ENCODE measurements around the gene HBG1. TPM values are rescaled to one million over a fixed set of nuclear protein-coding genes. Genes with fewer than 3 reads are reported as not detected.

Gene HBG1
- polyA plus RNA-seq, 1 donor (not counting 4 experiments of a cell fraction or from before 2014, with no cell fraction given), result 0.30 TPM

DNA sequence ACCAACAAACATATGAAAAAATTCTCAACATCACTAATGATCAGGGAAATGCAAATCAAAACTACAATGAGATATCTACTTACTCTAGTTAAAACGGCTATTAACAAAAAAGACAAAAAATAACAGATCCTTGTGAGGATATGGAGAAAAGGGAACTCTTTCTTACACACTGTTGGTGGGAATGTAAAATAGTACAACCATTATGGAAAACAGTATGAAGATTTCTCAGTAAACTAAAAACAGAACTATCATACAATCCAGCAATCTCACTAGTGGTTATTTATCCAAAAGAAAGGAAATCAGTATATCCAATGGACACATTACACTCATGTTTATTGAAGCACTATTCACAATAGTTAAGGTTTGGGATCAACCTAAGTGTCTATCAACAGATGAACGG, 16.2 kb upstream of the HBG1 start:
- dilution Hi-C loops (cut with MboI; ENCODE audit: extremely low pct_ligation_motif_present, low sequenced_read_pairs), result no loop called here
- Histone ChIP-seq H3K9me3 (ENCODE audit: control insufficient read depth, low read depth, low read length) (no peaks in the 10 kb centered on the region), H3K9ac (ENCODE audit: control insufficient read depth, extremely low read depth, insufficient read depth, low read length) (no peak overlapping the region), H3K27me3 (ENCODE audit: control insufficient read depth, extremely low read depth, insufficient read depth, low read length) (no peaks in the 10 kb centered on the region), H3K27ac (ENCODE audit: control insufficient read depth, insufficient read depth, low read length) (no peak overlapping the region), H2AFZ (ENCODE audit: control insufficient read depth, low read length) (no peak overlapping the region), H3K79me2 (ENCODE audit: control insufficient read depth, insufficient read depth, low read length) (no peaks in the 10 kb centered on the region), H3K4me3 (ENCODE audit: control insufficient read depth in 2 of 3, extremely low read depth in 1 of 3, insufficient read depth in 2 of 3, low read depth in 1 of 3, low read length in 3 of 3) (no peak overlapping the region), H3K9me1 (ENCODE audit: control insufficient read depth, extremely low read depth, insufficient read depth, low read length) (no peaks in the 10 kb centered on the region), H3K4me2 (ENCODE audit: control insufficient read depth, extremely low read depth, insufficient read depth, low read depth, low read length) (no peak overlapping the region), H3K36me3 (ENCODE audit: control insufficient read depth in 2 of 2, extremely low read depth in 1 of 2, insufficient read depth in 2 of 2, low read length in 2 of 2) (no peaks in the 10 kb centered on the region), H4K20me1 (ENCODE audit: control insufficient read depth, extremely low read depth, insufficient read depth, low read length) (no peaks in the 10 kb centered on the region), H3K4me1 (ENCODE audit: control insufficient read depth, extremely low read depth, insufficient read depth, low read length) (no peaks in the 10 kb centered on the region)
- TF ChIP-seq EZH2 (IDR thresholded peaks at IDR 0.05; ENCODE audit: low read length), result no peak
- TF ChIP-seq, protein P1, sequence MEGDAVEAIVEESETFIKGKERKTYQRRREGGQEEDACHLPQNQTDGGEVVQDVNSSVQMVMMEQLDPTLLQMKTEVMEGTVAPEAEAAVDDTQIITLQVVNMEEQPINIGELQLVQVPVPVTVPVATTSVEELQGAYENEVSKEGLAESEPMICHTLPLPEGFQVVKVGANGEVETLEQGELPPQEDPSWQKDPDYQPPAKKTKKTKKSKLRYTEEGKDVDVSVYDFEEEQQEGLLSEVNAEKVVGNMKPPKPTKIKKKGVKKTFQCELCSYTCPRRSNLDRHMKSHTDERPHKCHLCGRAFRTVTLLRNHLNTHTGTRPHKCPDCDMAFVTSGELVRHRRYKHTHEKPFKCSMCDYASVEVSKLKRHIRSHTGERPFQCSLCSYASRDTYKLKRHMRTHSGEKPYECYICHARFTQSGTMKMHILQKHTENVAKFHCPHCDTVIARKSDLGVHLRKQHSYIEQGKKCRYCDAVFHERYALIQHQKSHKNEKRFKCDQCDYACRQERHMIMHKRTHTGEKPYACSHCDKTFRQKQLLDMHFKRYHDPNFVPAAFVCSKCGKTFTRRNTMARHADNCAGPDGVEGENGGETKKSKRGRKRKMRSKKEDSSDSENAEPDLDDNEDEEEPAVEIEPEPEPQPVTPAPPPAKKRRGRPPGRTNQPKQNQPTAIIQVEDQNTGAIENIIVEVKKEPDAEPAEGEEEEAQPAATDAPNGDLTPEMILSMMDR (optimal IDR thresholded peaks at IDR 0.05 in 1 of 3, IDR thresholded peaks at IDR 0.05 in 1 of 3, conservative IDR thresholded peaks at IDR 0.05 in 1 of 3; ENCODE audit: extremely low read depth in 1 of 3, insufficient read depth in 2 of 3, low read length in 3 of 3), result no peak
- FAIRE-seq (no peak), DNase-seq (ENCODE audit: low read depth, low spot score) (no peak)

DNA sequence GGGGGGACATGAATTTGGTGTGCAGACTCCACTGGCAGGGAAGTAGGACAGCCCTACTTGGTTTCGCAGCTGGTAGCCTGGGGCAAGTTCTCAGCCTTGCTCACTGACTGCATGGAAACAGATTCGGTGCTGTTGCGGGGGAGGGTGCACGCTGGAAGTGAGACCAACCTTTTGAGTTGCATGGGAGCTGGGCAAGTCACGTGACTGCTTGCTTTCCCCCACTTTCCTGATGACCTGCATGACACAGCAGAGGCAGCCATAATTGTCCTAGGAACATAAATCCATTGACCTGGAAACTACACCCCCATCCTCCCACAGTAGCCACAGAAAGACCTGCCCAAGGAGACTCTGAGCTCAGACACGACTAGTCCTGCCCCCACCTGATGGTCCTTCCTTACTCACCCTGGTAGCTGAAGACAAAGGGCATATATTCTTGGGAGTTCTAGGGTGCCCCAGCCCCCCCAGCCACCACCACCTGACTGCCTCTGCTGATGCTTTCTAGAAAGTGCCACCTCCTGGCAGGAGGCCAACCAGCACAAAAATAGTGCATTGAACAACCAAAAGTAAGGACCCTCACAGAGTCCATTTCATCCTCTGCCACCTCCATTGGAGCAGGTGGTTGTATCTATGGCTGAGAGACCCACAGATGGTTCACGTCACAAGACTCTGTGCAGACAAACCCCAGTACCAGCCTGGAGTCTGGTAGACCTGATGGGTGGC, 9.0 kb upstream of the HBG1 start:
- no peak overlapping the region for H3K4me3 ChIP-seq (ENCODE audit: control insufficient read depth in 2 of 3, extremely low read depth in 1 of 3, insufficient read depth in 2 of 3, low read depth in 1 of 3, low read length in 3 of 3)
- H3K4me2 ChIP-seq (ENCODE audit: control insufficient read depth, extremely low read depth, insufficient read depth, low read depth, low read length), result no peak overlapping the region
- no peaks in the 10 kb centered on the region for H3K79me2 ChIP-seq (ENCODE audit: control insufficient read depth, insufficient read depth, low read length)
- dilution Hi-C loops (cut with MboI; ENCODE audit: extremely low pct_ligation_motif_present, low sequenced_read_pairs), result no loop called here
- DNase-seq (ENCODE audit: low read depth, low spot score) (no peak), FAIRE-seq (no peak)
- no peak overlapping the region for H3K27ac ChIP-seq (ENCODE audit: control insufficient read depth, insufficient read depth, low read length)
- no peaks in the 10 kb centered on the region for H4K20me1 ChIP-seq (ENCODE audit: control insufficient read depth, extremely low read depth, insufficient read depth, low read length)
- H3K9me3 ChIP-seq (ENCODE audit: control insufficient read depth, low read depth, low read length), result no peaks in the 10 kb centered on the region
- TF ChIP-seq, protein P1 (optimal IDR thresholded peaks at IDR 0.05 in 1 of 3, IDR thresholded peaks at IDR 0.05 in 1 of 3, conservative IDR thresholded peaks at IDR 0.05 in 1 of 3; ENCODE audit: extremely low read depth in 1 of 3, insufficient read depth in 2 of 3, low read length in 3 of 3), result no peak
- no peak for TF ChIP-seq EZH2 (IDR thresholded peaks at IDR 0.05; ENCODE audit: low read length)
- H3K27me3 ChIP-seq (ENCODE audit: control insufficient read depth, extremely low read depth, insufficient read depth, low read length), result no peaks in the 10 kb centered on the region
- no peaks in the 10 kb centered on the region for H3K9me1 ChIP-seq (ENCODE audit: control insufficient read depth, extremely low read depth, insufficient read depth, low read length)
- H3K36me3 ChIP-seq (ENCODE audit: control insufficient read depth in 2 of 2, extremely low read depth in 1 of 2, insufficient read depth in 2 of 2, low read length in 2 of 2), result no peaks in the 10 kb centered on the region
- H2AFZ ChIP-seq (ENCODE audit: control insufficient read depth, low read length), result no peak overlapping the region
- no peak overlapping the region for H3K9ac ChIP-seq (ENCODE audit: control insufficient read depth, extremely low read depth, insufficient read depth, low read length)
- no peaks in the 10 kb centered on the region for H3K4me1 ChIP-seq (ENCODE audit: control insufficient read depth, extremely low read depth, insufficient read depth, low read length)
